CD8-positive, alpha-beta memory T cell (primary cell): ENCODE results near the gene LSM4. TPM values are rescaled to one million over a fixed set of nuclear protein-coding genes. Genes with fewer than 3 reads are reported as not detected.

ENCODE experiments used
- CTCF ChIA-PET: fragments of 350-600 bp; sonication (Branson Sonifier 250); formaldehyde crosslinking; loops from one replicate; lab custom pipeline; 2021; ENCODE audit warnings: antibody characterized with exemption; lab: Charles Lee
- POLR2A ChIA-PET: fragments of 350-600 bp; sonication (Branson Sonifier 250); formaldehyde crosslinking; loops from one replicate; lab custom pipeline; 2021; ENCODE audit warnings: antibody characterized with exemption; lab: Charles Lee
- DNase-seq, 5 donors: peaks; one replicate each; pipeline versions ENCODE4 v3.0.0 to v3.0.0-alpha.2; 2020 to 2022; ENCODE audit warnings: mixed read lengths in 1 of 5
- H3K27ac ChIP-seq: one replicate; pipeline ENCODE4 v1.7.0; 2013; ENCODE audit warnings: low read depth, mild to moderate bottlenecking, low read length, moderate library complexity
- H3K27me3 ChIP-seq: 2 replicates; pipeline ENCODE4 v1.7.0; 2013; ENCODE audit warnings: low read length, mild to moderate bottlenecking; ENCODE audit not compliant: insufficient read depth, poor library complexity, severe bottlenecking
- H3K36me3 ChIP-seq: 2 replicates; pipeline ENCODE4 v1.7.0; 2013; ENCODE audit warnings: mild to moderate bottlenecking, low read length, moderate library complexity; ENCODE audit not compliant: insufficient read depth
- H3K4me1 ChIP-seq: 2 replicates; pipeline ENCODE4 v1.7.0; 2013; ENCODE audit warnings: mild to moderate bottlenecking, low read length, moderate library complexity; ENCODE audit not compliant: insufficient read depth
- H3K4me3 ChIP-seq: 2 replicates; pipeline ENCODE4 v1.7.0; 2013; ENCODE audit warnings: mild to moderate bottlenecking, low read length
- H3K9me3 ChIP-seq: 2 replicates; pipeline ENCODE4 v1.7.0; 2013; ENCODE audit warnings: mild to moderate bottlenecking, low read length
- H3K27ac Mint-ChIP-seq, 8 donors: one replicate each; pipeline ENCODE4 v1.8.0; 2020 to 2021; ENCODE audit warnings: mixed read lengths in 8 of 8, mild to moderate bottlenecking in 6 of 8, inconsistent platforms in 3 of 8, moderate library complexity in 3 of 8
- H3K27me3 Mint-ChIP-seq, 2 donors: one replicate each; pipeline ENCODE4 v1.8.0; 2020 to 2021; ENCODE audit warnings: mixed read lengths in 2 of 2, mild to moderate bottlenecking in 1 of 2, moderate library complexity in 1 of 2
- H3K36me3 Mint-ChIP-seq, 3 donors: one replicate each; pipeline ENCODE4 v1.8.0; 2020 to 2021; ENCODE audit warnings: mixed read lengths in 3 of 3, inconsistent platforms in 1 of 3, mild to moderate bottlenecking in 1 of 3
- H3K4me1 Mint-ChIP-seq, 3 donors: one replicate each; pipeline ENCODE4 v1.8.0; 2020 to 2021; ENCODE audit warnings: mixed read lengths in 3 of 3, inconsistent platforms in 1 of 3, mild to moderate bottlenecking in 1 of 3
- H3K4me3 Mint-ChIP-seq, 7 donors: one replicate each; pipeline ENCODE4 v1.8.0; 2020 to 2021; ENCODE audit warnings: mixed read lengths in 7 of 7, mild to moderate bottlenecking in 6 of 7, moderate library complexity in 4 of 7, inconsistent platforms in 2 of 7
- H3K9me3 Mint-ChIP-seq, 5 donors: one replicate each; pipeline ENCODE4 v1.8.0; 2020 to 2022; ENCODE audit warnings: mixed read lengths in 5 of 5, mild to moderate bottlenecking in 3 of 5, moderate library complexity in 2 of 5, inconsistent platforms in 1 of 5
- polyA plus RNA-seq: library from polyadenylated mRNA; unstranded; fragments of 300-500 nt; fragmentation: Illumina TruSeq; gene quantifications from one replicate; pipeline ENCODE4 v1.2.3, GENCODE V29; 2021
- total RNA-seq, 2 experiments: library from RNA; stranded (reverse); gene quantifications; one replicate each; pipeline ENCODE4 v1.2.3, GENCODE V29; 2021

The LSM4 gene
- total and polyA plus RNA-seq, 3 experiments from 2014 or later: 154 to 373 (median 351) TPM

DNA sequence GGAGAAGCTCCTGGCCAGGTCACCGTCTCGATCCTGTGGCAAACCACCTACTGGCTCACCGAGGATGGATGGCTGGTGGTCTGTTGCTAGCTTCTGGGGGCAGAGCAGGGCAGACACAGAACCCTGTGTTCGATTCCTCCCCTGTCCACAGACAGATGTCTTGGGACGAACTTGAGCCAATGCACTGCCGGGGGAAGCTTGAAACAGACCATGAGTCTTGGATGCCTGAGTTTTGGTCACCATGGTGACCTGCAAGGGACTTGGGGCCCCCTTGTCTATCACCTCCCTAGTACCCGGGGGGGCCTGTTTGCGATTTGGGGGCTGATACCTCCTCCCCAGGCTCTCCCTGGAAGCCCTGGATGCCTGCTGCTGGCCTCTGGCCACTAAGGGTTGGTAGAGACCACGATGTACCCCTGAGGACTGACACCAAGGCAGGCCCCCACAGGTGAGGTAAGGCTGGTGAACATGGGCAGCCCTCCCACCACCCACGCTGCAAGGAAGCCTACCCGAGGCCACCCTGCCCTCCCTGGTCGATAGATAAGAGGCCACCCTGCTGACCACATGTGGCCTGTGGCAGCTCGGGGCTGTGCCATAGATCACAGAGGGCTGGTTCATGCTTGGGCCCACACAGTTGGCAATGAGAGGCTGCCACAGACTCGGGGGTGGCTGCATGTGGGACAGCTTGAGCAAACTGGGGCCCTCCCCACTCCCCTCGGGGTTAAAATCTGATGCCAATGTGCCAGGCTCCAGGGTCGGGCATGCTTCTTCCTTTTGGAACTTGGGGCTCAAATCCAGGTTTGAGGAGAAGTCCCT lies 59.3 kb downstream of the LSM4 start:
- no peaks in the 10 kb centered on the region for H3K9me3 Mint-ChIP-seq
- H3K27ac Mint-ChIP-seq: no peak overlapping the region
- POLR2A ChIA-PET: interaction anchor here (0.6 to 0.7 kb wide), 2 partner anchors 74 to 246 kb away, joined by 3 to 6 read pairs; no protein-coding TSS in a partner anchor
- CTCF ChIA-PET: interaction anchor here (1.7 to 2.1 kb wide), 3 partner anchors 12 to 16 kb away, joined by 6 read pairs; no protein-coding TSS in a partner anchor
- H3K27me3 Mint-ChIP-seq: no peaks in the 10 kb centered on the region
- Histone ChIP-seq H3K4me3 (no peak overlapping the region), H3K36me3 (peaks cover 5% of the 10 kb centered on the region), H3K9me3 (no peaks in the 10 kb centered on the region), H3K27ac (no peak overlapping the region), H3K27me3 (no peaks in the 10 kb centered on the region), H3K4me1 (no peaks in the 10 kb centered on the region)
- H3K36me3 Mint-ChIP-seq: peaks cover 5 to 32% (median 6%) of the 10 kb centered on the region in 3 donors
- H3K4me3 Mint-ChIP-seq: no peak overlapping the region
- no peak for DNase-seq
- H3K4me1 Mint-ChIP-seq: peaks cover 5 to 12% (median 9%) of the 10 kb centered on the region in 3 donors

DNA sequence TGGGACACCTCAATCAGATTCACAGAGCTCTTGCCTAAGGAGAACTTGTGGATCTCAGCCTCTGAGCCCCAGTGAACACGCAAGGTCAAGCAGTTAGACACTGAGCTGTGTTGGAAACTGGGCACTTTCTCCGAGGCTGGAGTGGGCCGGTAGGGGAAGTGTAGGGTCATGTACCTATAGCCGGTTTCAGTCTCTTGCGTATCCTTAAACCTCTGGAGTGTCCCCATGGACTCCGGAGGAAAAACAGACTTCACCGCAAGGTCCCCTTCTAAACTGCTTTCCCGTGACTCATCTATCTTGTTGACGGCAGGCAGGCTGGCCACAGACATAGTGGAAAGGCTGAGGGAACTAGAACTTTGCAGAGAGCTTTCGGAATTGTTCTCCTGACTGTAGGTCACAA lies 60.0 kb downstream of the LSM4 start:
- no peaks in the 10 kb centered on the region for H3K9me3 ChIP-seq
- Mint-ChIP-seq H3K4me3 (no peak overlapping the region), H3K36me3 (peaks cover under 1 to 27% (median 3%) of the 10 kb centered on the region in 3 donors), H3K4me1 (peaks cover 5 to 12% (median 9%) of the 10 kb centered on the region in 3 donors), H3K27ac (no peak overlapping the region), H3K9me3 (no peaks in the 10 kb centered on the region), H3K27me3 (no peaks in the 10 kb centered on the region)
- no peak for DNase-seq
- no peaks in the 10 kb centered on the region for H3K4me1 ChIP-seq
- ChIA-PET CTCF (interaction anchor here (1.7 to 1.8 kb wide), 2 partner anchors 11 to 16 kb away, joined by 6 read pairs; no protein-coding TSS in a partner anchor), POLR2A (interaction anchor here (0.7 kb wide), 1 partner anchor 245 kb away, joined by 3 read pairs; no protein-coding TSS in a partner anchor)
- peaks cover 5% of the 10 kb centered on the region for H3K36me3 ChIP-seq
- no peak overlapping the region for H3K27ac ChIP-seq
- no peaks in the 10 kb centered on the region for H3K27me3 ChIP-seq
- no peak overlapping the region for H3K4me3 ChIP-seq

DNA sequence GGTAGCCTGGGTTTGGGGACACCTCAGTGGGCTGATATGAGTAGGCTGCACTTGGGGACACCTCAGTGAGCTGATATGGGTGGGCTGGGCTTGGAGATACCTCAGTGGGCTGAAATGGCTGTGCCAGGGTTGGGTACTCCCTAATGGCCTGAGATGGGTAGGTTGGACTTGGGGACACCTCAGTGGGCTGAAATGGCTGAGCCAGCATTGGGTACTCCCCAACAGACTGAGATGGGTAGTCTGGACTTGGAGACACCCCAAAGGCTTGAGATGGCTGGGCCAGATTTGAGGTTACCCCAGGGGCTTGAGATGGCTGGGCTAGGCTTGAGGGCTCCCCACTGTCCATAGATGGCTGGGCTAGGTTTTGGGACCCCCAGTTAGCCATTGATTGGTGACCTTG lies 60.7 kb downstream of the LSM4 start:
- Histone ChIP-seq H3K4me3 (no peak overlapping the region), H3K9me3 (no peaks in the 10 kb centered on the region), H3K27ac (no peak overlapping the region), H3K27me3 (no peaks in the 10 kb centered on the region), H3K36me3 (peaks cover 5% of the 10 kb centered on the region), H3K4me1 (no peaks in the 10 kb centered on the region)
- POLR2A ChIA-PET: interaction anchor here (0.8 kb wide), 1 partner anchor 153 kb away, joined by 3 read pairs; no protein-coding TSS in a partner anchor
- H3K9me3 Mint-ChIP-seq: no peaks in the 10 kb centered on the region
- CTCF ChIA-PET: interaction anchor here (1.7 to 2.0 kb wide), 3 partner anchors 10 to 17 kb away, joined by 6 read pairs; no protein-coding TSS in a partner anchor
- peaks cover 0 to 22% (median 3%) of the 10 kb centered on the region in 3 donors for H3K36me3 Mint-ChIP-seq
- H3K4me1 Mint-ChIP-seq: peaks cover 5 to 12% (median 9%) of the 10 kb centered on the region in 3 donors
- no peaks in the 10 kb centered on the region for H3K27me3 Mint-ChIP-seq
- no peak overlapping the region for H3K27ac Mint-ChIP-seq
- DNase-seq: no peak
- no peak overlapping the region for H3K4me3 Mint-ChIP-seq

DNA sequence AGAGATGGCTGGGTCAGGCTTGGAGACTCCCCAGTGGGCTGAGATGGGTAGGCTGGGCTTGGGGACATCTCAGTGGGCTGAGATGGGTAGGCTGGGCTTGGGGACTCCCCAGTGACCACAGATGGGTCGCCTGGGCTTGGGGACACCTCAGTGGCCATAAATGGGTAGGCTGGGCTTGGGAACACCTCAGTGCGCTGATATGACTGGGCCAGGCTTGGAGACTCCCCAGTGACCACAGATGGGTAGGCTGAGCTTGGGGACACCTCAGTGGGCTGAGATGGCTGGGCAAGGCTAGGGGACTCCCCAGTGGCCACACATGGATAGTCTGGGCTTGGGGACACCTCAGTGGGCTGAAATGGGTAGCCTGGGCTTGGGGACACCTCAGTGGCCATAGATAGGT lies 61.4 kb downstream of the LSM4 start:
- H3K27me3 Mint-ChIP-seq: no peaks in the 10 kb centered on the region

DNA sequence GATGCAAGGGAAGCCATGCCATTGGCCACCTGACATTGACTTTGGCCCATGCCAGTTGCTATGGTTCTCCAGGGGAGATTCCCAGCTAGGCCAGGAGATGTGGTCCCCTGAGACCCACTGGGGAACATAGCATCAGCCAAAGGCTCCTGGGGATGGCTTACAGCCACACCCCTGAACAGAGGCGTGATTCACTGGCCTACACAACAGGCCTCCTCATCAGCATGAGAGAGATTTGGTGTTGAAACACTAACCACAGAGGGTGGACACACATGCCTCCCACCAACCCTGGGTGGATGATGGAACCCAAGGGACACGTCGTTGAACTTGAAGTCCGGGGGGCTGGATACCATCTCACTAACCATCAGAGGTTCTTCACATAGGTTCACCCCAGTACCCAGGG lies 63.0 kb downstream of the LSM4 start:
- no peaks in the 10 kb centered on the region for H3K27me3 ChIP-seq
- H3K9me3 ChIP-seq: no peaks in the 10 kb centered on the region
- H3K4me3 ChIP-seq: no peak overlapping the region
- Mint-ChIP-seq H3K9me3 (no peaks in the 10 kb centered on the region), H3K4me1 (peaks cover 0 to 1% (median 0%) of the 10 kb centered on the region in 3 donors), H3K36me3 (peaks cover 0 to 2% (median 0%) of the 10 kb centered on the region in 3 donors), H3K27ac (no peak overlapping the region), H3K27me3 (peaks cover 2 to 4% of the 10 kb centered on the region in 2 donors), H3K4me3 (peak overlapping the region in 1 of 7 donors; percentile 16)
- CTCF ChIA-PET: interaction anchor here (1.1 to 2.0 kb wide), 2 partner anchors 8 to 51 kb away, joined by 3 to 6 read pairs; no protein-coding TSS in a partner anchor
- H3K4me1 ChIP-seq: no peaks in the 10 kb centered on the region
- no peak overlapping the region for H3K27ac ChIP-seq
- no peaks in the 10 kb centered on the region for H3K36me3 ChIP-seq
- POLR2A ChIA-PET: no interaction called here
- no peak for DNase-seq

More for the DNA sequence above, 61.4 kb downstream of the LSM4 start:
- no peaks in the 10 kb centered on the region for H3K9me3 Mint-ChIP-seq
- peaks cover 5 to 12% (median 8%) of the 10 kb centered on the region in 3 donors for H3K4me1 Mint-ChIP-seq
- peaks cover 4% of the 10 kb centered on the region for H3K36me3 ChIP-seq
- ChIA-PET POLR2A (interaction anchor here (0.8 kb wide), 1 partner anchor 152 kb away, joined by 3 read pairs; no protein-coding TSS in a partner anchor), CTCF (interaction anchor here (0.8 to 2.0 kb wide), 3 partner anchors 10 to 67 kb away, joined by 3 to 6 read pairs (median 3); no protein-coding TSS in a partner anchor)
- H3K4me1 ChIP-seq: no peaks in the 10 kb centered on the region
- H3K4me3 Mint-ChIP-seq: no peak overlapping the region
- H3K9me3 ChIP-seq: no peaks in the 10 kb centered on the region
- no peak overlapping the region for H3K4me3 ChIP-seq
- no peak overlapping the region for H3K27ac Mint-ChIP-seq
- H3K36me3 Mint-ChIP-seq: peaks cover 0 to 15% (median 3%) of the 10 kb centered on the region in 3 donors
- H3K27ac ChIP-seq: no peak overlapping the region
- DNase-seq: no peak
- no peaks in the 10 kb centered on the region for H3K27me3 ChIP-seq

DNA sequence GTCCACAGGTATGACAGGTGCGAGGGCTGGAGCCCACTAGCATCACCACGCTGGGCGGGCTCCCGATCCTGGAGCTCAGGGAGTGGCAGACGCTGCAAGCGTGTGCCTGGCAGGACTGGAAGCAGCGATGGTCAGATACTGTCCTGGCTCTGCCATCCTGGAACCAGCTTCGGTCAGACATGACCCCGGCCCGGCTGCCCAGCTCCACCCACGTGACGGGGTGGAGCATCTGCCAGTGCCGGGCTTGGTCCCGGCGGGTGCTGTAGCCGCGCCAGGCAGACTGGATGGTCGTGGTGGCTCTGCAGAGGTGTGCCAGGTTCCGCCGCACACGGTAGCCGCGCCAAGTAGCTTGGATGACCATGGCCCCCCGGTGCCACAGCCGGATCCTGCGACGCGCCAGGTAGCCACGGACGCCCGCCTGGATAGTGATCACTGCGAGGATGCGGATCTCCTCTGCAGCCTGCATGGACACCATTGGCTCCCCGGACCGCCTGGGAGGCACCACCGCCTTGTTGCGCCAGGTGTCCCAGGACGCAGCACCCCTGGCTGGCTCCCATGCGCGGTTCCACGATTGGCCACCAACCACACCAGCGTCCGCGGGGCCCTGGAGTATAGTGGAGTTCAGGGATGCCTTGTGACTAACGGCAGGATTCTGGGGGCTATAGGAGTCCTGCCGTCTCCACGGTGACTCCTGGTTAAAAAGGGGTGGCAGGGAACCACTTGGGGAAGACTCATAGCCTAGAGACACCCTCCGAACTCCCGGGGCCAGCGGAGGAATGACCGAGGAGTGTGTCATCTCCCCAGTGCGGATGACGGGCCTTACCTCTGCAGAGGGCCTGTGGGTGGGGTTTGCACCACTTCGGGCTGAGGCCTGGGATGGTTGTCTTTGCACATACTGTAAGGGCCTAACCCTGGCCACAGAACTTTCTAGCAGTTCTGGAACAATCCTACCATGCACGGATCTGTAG lies 65.1 kb downstream of the LSM4 start:
- no peak for DNase-seq
- H3K27ac ChIP-seq: no peak overlapping the region
- Mint-ChIP-seq H3K27me3 (peaks cover 8 to 17% of the 10 kb centered on the region in 2 donors), H3K36me3 (no peaks in the 10 kb centered on the region), H3K9me3 (no peaks in the 10 kb centered on the region), H3K27ac (no peak overlapping the region), H3K4me1 (peaks cover 0 to 1% (median 0%) of the 10 kb centered on the region in 3 donors), H3K4me3 (peak overlapping the region in 1 of 7 donors; percentile 43)
- ChIA-PET CTCF (interaction anchor here (1.4 kb wide), 1 partner anchor 90 kb away, joined by 3 read pairs; no protein-coding TSS in a partner anchor), POLR2A (no interaction called here)
- H3K4me3 ChIP-seq: no peak overlapping the region
- no peaks in the 10 kb centered on the region for H3K9me3 ChIP-seq
- H3K4me1 ChIP-seq: no peaks in the 10 kb centered on the region
- H3K27me3 ChIP-seq: no peaks in the 10 kb centered on the region
- no peaks in the 10 kb centered on the region for H3K36me3 ChIP-seq
